Liver (tissue), 9 donors: Measurements from ENCODE around the gene CCDC138. TPM values are rescaled to one million over a fixed set of nuclear protein-coding genes. Genes with fewer than 3 reads are reported as not detected.

ENCODE experiments used
- DNase-seq: peaks from one replicate; pipeline ENCODE4 v3.0.0-alpha.2; 2017; ENCODE audit warnings: low spot score
- H3K27ac ChIP-seq, 2 donors: one replicate each; pipeline ENCODE4 v1.7.0; 2013; ENCODE audit warnings: inconsistent platforms in 2 of 2, low read length in 2 of 2, control low read depth in 1 of 2, low read depth in 1 of 2, mild to moderate bottlenecking in 1 of 2
- H3K27me3 ChIP-seq, 4 donors: one replicate each; pipeline versions ENCODE4 v1.6.1 to v1.7.0; 2013; ENCODE audit warnings: low read length in 3 of 4, inconsistent platforms in 1 of 4, mild to moderate bottlenecking in 1 of 4, moderate library complexity in 1 of 4; ENCODE audit not compliant: control insufficient read depth in 4 of 4, insufficient read depth in 4 of 4
- H3K36me3 ChIP-seq, 4 donors: one replicate each; pipeline versions ENCODE4 v1.6.1 to v1.7.0; 2013; ENCODE audit warnings: low read length in 3 of 4, mild to moderate bottlenecking in 3 of 4, low read depth in 1 of 4, moderate library complexity in 1 of 4; ENCODE audit not compliant: control insufficient read depth in 4 of 4, insufficient read depth in 3 of 4
- H3K4me1 ChIP-seq, 4 donors: one replicate each; pipeline versions ENCODE4 v1.6.1 to v1.7.0; 2013; ENCODE audit warnings: low read length in 3 of 4, mild to moderate bottlenecking in 3 of 4, moderate library complexity in 1 of 4; ENCODE audit not compliant: control insufficient read depth in 4 of 4, insufficient read depth in 4 of 4
- H3K4me3 ChIP-seq, 3 donors: one replicate each; pipeline versions ENCODE4 v1.6.1 to v1.7.0; 2013; ENCODE audit warnings: low read length in 3 of 3, control low read depth in 1 of 3, low read depth in 1 of 3, mild to moderate bottlenecking in 1 of 3
- H3K9ac ChIP-seq, 2 donors: one replicate each; pipeline ENCODE4 v1.7.0; 2013; ENCODE audit warnings: low read length in 2 of 2, mild to moderate bottlenecking in 2 of 2, moderate library complexity in 2 of 2, control low read depth in 1 of 2, low read depth in 1 of 2
- H3K9me3 ChIP-seq, 4 donors: one replicate each; pipeline versions ENCODE4 v1.6.1 to v1.7.0; 2013; ENCODE audit warnings: low read length in 3 of 4; ENCODE audit not compliant: control insufficient read depth in 4 of 4
- ATF3 ChIP-seq: IDR thresholded peaks from 2 replicates; pipeline ENCODE4 v1.6.1; 2016; ENCODE audit warnings: antibody characterized with exemption
- CTCF ChIP-seq: fragments of 150-350 bp; IDR thresholded peaks from 2 replicates; pipeline ENCODE4 v1.5.1; 2017; ENCODE audit warnings: improper control_type of control experiment, low read depth, low read length; ENCODE audit not compliant: missing input control
- EGR1 ChIP-seq, 2 donors: IDR thresholded peaks; 2 replicates each; pipeline ENCODE4 v1.6.1; 2016 to 2018; ENCODE audit warnings: antibody characterized with exemption in 2 of 2, low read depth in 2 of 2
- FOXA1 ChIP-seq: IDR thresholded peaks from 2 replicates; pipeline ENCODE4 v1.6.1; 2016; ENCODE audit warnings: antibody characterized with exemption
- FOXA2 ChIP-seq: IDR thresholded peaks from 2 replicates; pipeline ENCODE4 v1.6.1; 2016; ENCODE audit warnings: antibody characterized with exemption
- GABPA ChIP-seq, 2 donors: IDR thresholded peaks in 1 of 2; conservative IDR thresholded peaks in 1 of 2; 2 replicates each; pipeline ENCODE4 v1.6.1; 2016; ENCODE audit warnings: antibody characterized with exemption in 2 of 2, mild to moderate bottlenecking in 1 of 2, moderate library complexity in 1 of 2
- HNF4A ChIP-seq, 2 donors: conservative IDR thresholded peaks; 2 replicates each; pipeline ENCODE4 v1.6.1; 2016; ENCODE audit warnings: antibody characterized with exemption in 2 of 2, mild to moderate bottlenecking in 2 of 2
- HNF4G ChIP-seq: IDR thresholded peaks from 2 replicates; pipeline ENCODE4 v1.6.1; 2016; ENCODE audit warnings: antibody characterized with exemption
- JUND ChIP-seq, 2 donors: IDR thresholded peaks; 2 replicates each; pipeline ENCODE4 v1.6.1; 2016; ENCODE audit warnings: antibody characterized with exemption in 2 of 2
- MAX ChIP-seq: IDR thresholded peaks from 2 replicates; pipeline ENCODE4 v1.6.1; 2016; ENCODE audit warnings: antibody characterized with exemption
- NR2F2 ChIP-seq: IDR thresholded peaks from 2 replicates; pipeline ENCODE4 v1.6.1; 2016; ENCODE audit warnings: antibody characterized with exemption
- RAD21 ChIP-seq, 2 donors: IDR thresholded peaks; 2 replicates each; pipeline ENCODE4 v1.6.1; 2016; ENCODE audit warnings: antibody characterized with exemption in 2 of 2, mild to moderate bottlenecking in 2 of 2
- REST ChIP-seq: IDR thresholded peaks from 2 replicates; pipeline ENCODE4 v1.6.1; 2016; ENCODE audit warnings: antibody characterized with exemption, mild to moderate bottlenecking
- RXRA ChIP-seq, 2 donors: IDR thresholded peaks; 2 replicates each; pipeline ENCODE4 v1.6.1; 2017 to 2018; ENCODE audit warnings: antibody characterized with exemption in 2 of 2, mild to moderate bottlenecking in 1 of 2
- SP1 ChIP-seq: IDR thresholded peaks from 2 replicates; pipeline ENCODE4 v1.6.1; 2018; ENCODE audit warnings: antibody characterized with exemption, mild to moderate bottlenecking
- TAF1 ChIP-seq: conservative IDR thresholded peaks from 2 replicates; pipeline ENCODE4 v1.6.1; 2016; ENCODE audit warnings: antibody characterized with exemption, mild to moderate bottlenecking
- YY1 ChIP-seq: IDR thresholded peaks from 2 replicates; pipeline ENCODE4 v1.6.1; 2016; ENCODE audit warnings: antibody characterized with exemption, mild to moderate bottlenecking
- ZBTB33 ChIP-seq: IDR thresholded peaks from 2 replicates; pipeline ENCODE4 v1.6.1; 2016; ENCODE audit warnings: antibody characterized with exemption
- WGBS: extraction: QIAGEN DNeasy Blood & Tissue Kit; methylation state at CpG from one replicate; pipeline ENCODE4 v1.1.7; 2013; 5-methylcytosine and 5-hydroxymethylcytosine counted together
- polyA plus RNA-seq, 2 donors: library from polyadenylated mRNA; stranded (reverse) in 1 of 2; unstranded in 1 of 2; fragments of 200-250 nt in 1 of 2; fragments of >200 nt in 1 of 2; fragmentation: Nextera tagmentation in 1 of 2; extraction: Ambion mirVana in 1 of 2; gene quantifications; one replicate each; pipeline versions ENCODE4 v1.2.1 to v1.2.3, GENCODE V29; 2013 to 2015
- total RNA-seq, 2 donors: library from RNA; depleted of rRNA; stranded (reverse); fragments of >200 nt; gene quantifications; one replicate each; pipeline ENCODE4 v1.2.3, GENCODE V29; 2014
- donor health status: healthy.
- donor health status: healthy.
- donor health status: healthy.
- donor health status: healthy.
- donor health status: healthy.

The CCDC138 gene
- total and polyA plus RNA-seq, 4 donors: 0.76 to 5.0 (median 2.7) TPM

GRCh38 chr2:108918156-108918874 is 131.7 kb downstream of the CCDC138 start:
- 94% methylated on average over 15 of the region's 15 CpGs for WGBS
- Histone ChIP-seq H3K27me3 (no peaks in the 10 kb centered on the region), H3K4me3 (no peak overlapping the region), H3K9ac (no peak overlapping the region), H3K9me3 (no peaks in the 10 kb centered on the region), H3K4me1 (no peaks in the 10 kb centered on the region), H3K27ac (no peak overlapping the region), H3K36me3 (no peaks in the 10 kb centered on the region)
- TF ChIP-seq EGR1 (IDR thresholded peaks at IDR 0.05; ENCODE audit: low read depth in 2 of 2) (no peak), ATF3 (no peak), TAF1 (no peak), CTCF (no peak), GABPA (IDR thresholded peaks at IDR 0.05 in 1 of 2, conservative IDR thresholded peaks at IDR 0.05 in 1 of 2) (no peak), HNF4A (conservative IDR thresholded peaks at IDR 0.05) (no peak), REST (no peak), MAX (no peak), HNF4G (no peak), NR2F2 (no peak), SP1 (no peak), FOXA1 (no peak), FOXA2 (no peak), RXRA (IDR thresholded peaks at IDR 0.05) (no peak), YY1 (no peak), ZBTB33 (no peak), RAD21 (IDR thresholded peaks at IDR 0.05) (no peak), JUND (IDR thresholded peaks at IDR 0.05) (no peak)
- no peak for DNase-seq
